Limb (tissue), 2 donors: Measurements from ENCODE around the gene GYS2.

Experiments used
- DNase-seq, 2 donors: peaks; one replicate each; pipeline ENCODE4 v3.0.0-alpha.2; 2016; ENCODE audit errors: extremely low spot score in 2 of 2

GYS2 gene

GRCh38 chr12:21505888-21506287 is 98.8 kb downstream of the GYS2 start:
- no peak for DNase-seq

GRCh38 chr12:21502872-21503271 is 101.8 kb downstream of the GYS2 start:
- no peak for DNase-seq

GRCh38 chr12:21502164-21502496 is 102.5 kb downstream of the GYS2 start:
- DNase-seq, result peak in 1 of 2 donors; percentile 15

DNA sequence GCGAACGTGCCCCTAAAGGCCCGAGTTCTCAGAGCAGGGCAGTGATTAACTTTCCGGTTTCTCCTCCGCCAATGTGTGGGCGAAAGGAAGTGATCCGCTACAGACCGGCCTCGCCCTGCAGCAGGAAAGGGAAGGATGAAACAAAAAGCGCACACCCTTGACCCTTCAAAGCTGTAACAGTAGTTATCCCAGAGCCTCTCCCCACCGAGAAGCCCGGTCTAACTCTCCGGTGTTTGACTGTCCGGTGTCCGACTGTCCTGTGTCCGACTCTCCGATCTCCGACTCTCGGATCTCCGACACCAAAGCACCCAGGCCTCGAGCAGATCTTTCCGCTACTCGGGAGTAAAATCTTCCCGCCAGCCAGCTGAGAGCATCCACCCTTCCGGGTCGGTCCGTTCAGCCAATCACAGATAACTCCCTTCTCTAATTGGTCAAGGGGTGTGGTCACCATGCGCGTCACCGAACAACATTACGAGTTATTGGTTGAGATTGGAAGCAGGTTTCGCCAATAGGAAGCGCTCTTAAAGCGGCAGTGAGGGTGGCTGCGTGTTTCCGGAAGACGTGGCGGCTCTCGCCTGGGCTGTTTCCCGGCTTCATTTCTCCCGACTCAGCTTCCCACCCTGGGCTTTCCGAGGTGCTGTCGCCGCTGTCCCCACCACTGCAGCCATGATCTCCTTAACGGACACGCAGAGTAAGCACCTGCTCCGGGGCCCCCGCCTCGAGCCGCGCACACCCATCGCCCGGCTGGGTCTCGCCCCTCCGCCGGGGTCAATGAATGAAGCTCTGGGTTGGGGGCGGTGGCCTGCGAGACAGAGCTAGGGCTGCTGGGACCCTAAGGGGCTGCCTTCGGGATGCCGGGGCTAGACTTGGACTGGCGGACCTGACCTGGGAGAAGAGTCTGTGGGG is 103.1 kb downstream of the GYS2 start, which contains the start of the genes GOLT1B and RECQL:
GOLT1B (plus strand) TSS at position 532 of the 906 bp plus-strand sequence; CDS start at position 667, 135 bp downstream.
RECQL (minus strand) TSS at position 378 of the 906 bp plus-strand sequence. CDS start 2,065 bp downstream, outside the sequence.
- DNase-seq, result peak; percentile 94 to 99

DNA sequence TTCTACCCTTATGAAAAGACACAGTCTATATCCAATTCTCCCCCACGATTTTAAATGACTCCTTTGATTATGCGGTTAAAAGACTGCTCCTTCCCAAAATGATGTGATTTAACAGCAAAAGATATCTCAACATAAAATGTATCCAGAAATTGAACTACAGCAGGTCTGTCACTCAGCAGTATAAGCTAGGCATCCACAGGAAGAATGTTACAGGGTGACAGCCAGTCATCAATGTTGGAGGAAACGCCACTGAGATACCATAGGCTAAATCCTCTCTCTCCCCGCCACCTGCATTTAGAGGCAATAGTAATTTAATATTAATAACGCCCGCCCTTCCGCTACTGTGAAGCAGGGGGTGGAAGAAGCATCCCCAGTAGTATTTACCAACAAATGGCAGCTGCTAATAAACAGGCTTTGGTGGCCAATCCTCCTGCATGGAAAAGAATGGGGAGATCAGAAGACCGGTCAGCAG is 103.8 kb downstream of the GYS2 start:
- DNase-seq, result peak in 1 of 2 donors; percentile 4

DNA sequence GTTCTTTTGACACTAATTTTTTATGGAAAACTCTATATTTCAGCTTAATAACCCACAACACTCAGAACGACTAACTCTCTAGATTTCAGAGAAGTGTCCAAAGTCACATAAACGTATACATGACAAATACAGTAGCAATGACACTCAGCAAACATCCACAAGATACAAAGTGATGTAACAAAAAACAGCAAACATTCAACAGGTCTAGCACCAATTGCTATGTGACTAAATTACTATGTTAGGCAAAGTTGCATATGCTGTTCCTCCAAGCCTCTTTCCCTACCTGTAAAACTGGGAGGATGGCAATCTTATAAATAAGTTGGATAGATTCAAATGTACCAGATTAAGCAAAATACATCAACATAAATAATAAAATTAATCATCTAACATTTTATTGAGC is 104.9 kb downstream of the GYS2 start:
- DNase-seq, result no peak
